H1 (cell line): ENCODE measurements around the gene NFIX. TPM values are rescaled to one million over a fixed set of nuclear protein-coding genes. Genes with fewer than 3 reads are reported as not detected.

Source experiments
- CTCF ChIA-PET: fragments of 300-600 bp; sonication (Branson Sonifier 250); formaldehyde crosslinking; loops from one replicate; lab custom pipeline; 2021; ENCODE audit not compliant: partially characterized antibody; lab: Charles Lee
- POLR2A ChIA-PET: fragments of 300-600 bp; sonication (Branson Sonifier 250); formaldehyde crosslinking; loops from one replicate; lab custom pipeline; 2021; ENCODE audit warnings: inconsistent platforms; ENCODE audit not compliant: partially characterized antibody; lab: Charles Lee
- DNase-seq, 2 experiments: peaks; one replicate each; pipeline versions ENCODE4 v3.0.0 to v3.0.0-alpha.2; 2010 to 2022; ENCODE audit warnings: low spot score in 2 of 2, low read depth in 1 of 2, mixed read lengths in 1 of 2
- FAIRE-seq: peaks from 2 replicates; lab custom pipeline; 2011; peaks lifted over from hg19 to GRCh38; lab: Jason Lieb, UNC
- H2AFZ ChIP-seq: 2 replicates; pipeline ENCODE4 v1.8.1; 2012; ENCODE audit warnings: low read length, inconsistent platforms
- H2AK5ac ChIP-seq: 2 replicates; pipeline ENCODE4 v1.6.1; 2013; ENCODE audit warnings: low read depth, low read length
- H2BK120ac ChIP-seq: replicated peaks from 2 replicates; pipeline ENCODE3; 2013; ENCODE audit warnings: low read depth, low read length, inconsistent platforms
- H2BK12ac ChIP-seq: 2 replicates; pipeline ENCODE4 v1.6.1; 2013; ENCODE audit warnings: low read depth, low read length
- H2BK15ac ChIP-seq: 2 replicates; pipeline ENCODE4 v1.6.1; 2013; ENCODE audit warnings: low read length
- H2BK20ac ChIP-seq: 2 replicates; pipeline ENCODE4 v1.6.1; 2013; ENCODE audit warnings: low read length
- H2BK5ac ChIP-seq: 2 replicates; pipeline ENCODE4 v1.6.1; 2013; ENCODE audit warnings: low read depth, low read length
- H3K14ac ChIP-seq: 2 replicates; pipeline ENCODE4 v1.6.1; 2013; ENCODE audit warnings: inconsistent platforms; ENCODE audit not compliant: insufficient read length
- H3K18ac ChIP-seq: 2 replicates; pipeline ENCODE4 v1.6.1; 2013; ENCODE audit warnings: low read length; ENCODE audit errors: extremely low read depth
- H3K23ac ChIP-seq: 2 replicates; pipeline ENCODE4 v1.6.1; 2013; ENCODE audit warnings: inconsistent platforms; ENCODE audit not compliant: insufficient read length
- H3K23me2 ChIP-seq: 2 replicates; pipeline ENCODE4 v1.6.1; 2013; ENCODE audit warnings: low read depth, low read length
- H3K27ac ChIP-seq: 2 replicates; pipeline ENCODE4 v1.6.1; 2011; ENCODE audit warnings: low read depth, low read length, inconsistent platforms
- H3K27me3 ChIP-seq, 4 experiments: replicated peaks in 1 of 4; 1 replicate in 1 of 4; 2 replicates in 3 of 4; pipeline versions ENCODE4 v1.6.1 to v1.8.1; 2011 to 2013; ENCODE audit warnings: low read length in 3 of 4, mild to moderate bottlenecking in 3 of 4, inconsistent platforms in 2 of 4, mixed read lengths in 2 of 4, moderate library complexity in 1 of 4; ENCODE audit not compliant: control insufficient read depth in 3 of 4, insufficient read depth in 3 of 4; ENCODE audit errors: extremely low read depth in 1 of 4
- H3K36me3 ChIP-seq, 4 experiments: 2 replicates each; pipeline versions ENCODE4 v1.6.1 to v1.8.1; 2011 to 2013; ENCODE audit warnings: mild to moderate bottlenecking in 4 of 4, low read length in 3 of 4, moderate library complexity in 2 of 4, control low read depth in 1 of 4, inconsistent platforms in 1 of 4; ENCODE audit not compliant: insufficient read depth in 4 of 4, control insufficient read depth in 2 of 4
- H3K4ac ChIP-seq: replicated peaks from 2 replicates; pipeline ENCODE3; 2013; ENCODE audit warnings: low read length, low read depth, mixed read lengths, inconsistent platforms; ENCODE audit not compliant: insufficient read length
- H3K4me1 ChIP-seq, 4 experiments: replicated peaks in 1 of 4; 1 replicate in 1 of 4; 2 replicates in 3 of 4; pipeline versions ENCODE4 v1.6.1 to v1.8.1; 2011 to 2013; ENCODE audit warnings: low read length in 3 of 4, inconsistent platforms in 2 of 4, mixed read lengths in 1 of 4; ENCODE audit not compliant: insufficient read depth in 4 of 4, control insufficient read depth in 3 of 4
- H3K4me2 ChIP-seq, 2 experiments: 2 replicates each; pipeline versions ENCODE4 v1.6.1 to v1.8.1; 2011 to 2013; ENCODE audit warnings: low read depth in 2 of 2, low read length in 2 of 2, control low read depth in 1 of 2, inconsistent platforms in 1 of 2, mild to moderate bottlenecking in 1 of 2; ENCODE audit not compliant: insufficient read depth in 1 of 2
- H3K4me3 ChIP-seq, 4 experiments: fragments of 200-600, 300-600 bp in 1 of 4; sonication (generic), shearing (Covaris generic), sonication (Bioruptor Twin) in 1 of 4; 2 replicates each; pipeline versions ENCODE4 v1.5.1 to v1.8.1; 2011 to 2016; ENCODE audit warnings: low read length in 4 of 4, low read depth in 3 of 4, control low read depth in 2 of 4, inconsistent platforms in 2 of 4, mild to moderate bottlenecking in 2 of 4, mixed read lengths in 1 of 4, moderate library complexity in 1 of 4; ENCODE audit not compliant: insufficient read depth in 2 of 4; ENCODE audit errors: extremely low read depth in 1 of 4
- H3K56ac ChIP-seq: replicated peaks from 2 replicates; pipeline ENCODE3; 2013; ENCODE audit warnings: low read depth, mild to moderate bottlenecking, mixed read lengths, low read length, inconsistent platforms; ENCODE audit not compliant: insufficient read length
- H3K79me1 ChIP-seq: 2 replicates; pipeline ENCODE4 v1.6.1; 2013; ENCODE audit warnings: low read depth, low read length, control low read depth
- H3K79me2 ChIP-seq, 2 experiments: 2 replicates each; pipeline versions ENCODE4 v1.6.1 to v1.8.1; 2012 to 2013; ENCODE audit warnings: low read length in 2 of 2, mild to moderate bottlenecking in 2 of 2, inconsistent platforms in 1 of 2; ENCODE audit not compliant: insufficient read depth in 2 of 2, control insufficient read depth in 1 of 2
- H3K9ac ChIP-seq, 4 experiments: replicated peaks in 1 of 4; 1 replicate in 1 of 4; 2 replicates in 3 of 4; pipeline versions ENCODE4 v1.6.1 to v1.8.1; 2011 to 2013; ENCODE audit warnings: low read depth in 3 of 4, low read length in 3 of 4, control low read depth in 2 of 4, mild to moderate bottlenecking in 2 of 4, moderate library complexity in 2 of 4, inconsistent platforms in 1 of 4; ENCODE audit errors: extremely low read depth in 1 of 4
- H3K9me3 ChIP-seq, 2 experiments: 2 replicates each; pipeline versions ENCODE4 v1.6.1 to v1.8.1; 2012 to 2013; ENCODE audit warnings: mild to moderate bottlenecking in 2 of 2, moderate library complexity in 2 of 2, control low read depth in 1 of 2, inconsistent platforms in 1 of 2, low read depth in 1 of 2, low read length in 1 of 2, mixed read lengths in 1 of 2; ENCODE audit not compliant: insufficient read depth in 2 of 2
- H4K20me1 ChIP-seq, 2 experiments: replicated peaks in 1 of 2; 2 replicates each; pipeline versions ENCODE3 to v1.8.1; 2011 to 2013; ENCODE audit warnings: inconsistent platforms in 2 of 2, low read length in 2 of 2, mild to moderate bottlenecking in 1 of 2; ENCODE audit not compliant: insufficient read depth in 2 of 2, control insufficient read depth in 1 of 2
- H4K5ac ChIP-seq: 2 replicates; pipeline ENCODE4 v1.6.1; 2013; ENCODE audit warnings: low read length, low read depth, mixed read lengths, inconsistent platforms; ENCODE audit not compliant: insufficient read length
- H4K8ac ChIP-seq: 2 replicates; pipeline ENCODE4 v1.8.0; 2013; ENCODE audit warnings: mild to moderate bottlenecking, moderate library complexity, low read length, inconsistent platforms; ENCODE audit not compliant: insufficient read depth; ENCODE audit errors: extremely low read depth
- H4K91ac ChIP-seq: replicated peaks from 2 replicates; pipeline ENCODE3; 2013; ENCODE audit warnings: low read length, mixed read lengths, inconsistent platforms; ENCODE audit not compliant: insufficient read length
- CBX8 ChIP-seq: fragments of 300-800, 300-1000 bp; sonication (generic); IDR thresholded peaks from 2 replicates; pipeline ENCODE4 v1.7.1; 2016; ENCODE audit warnings: low read depth, low read length, borderline replicate concordance
- GTF2F1 ChIP-seq: IDR thresholded peaks from 2 replicates; pipeline ENCODE4 v1.6.1; 2012; ENCODE audit warnings: low read depth, low read length, improper control_type of control experiment, borderline replicate concordance
- JUND ChIP-seq: IDR thresholded peaks from 2 replicates; pipeline ENCODE4 v1.6.1; 2011; ENCODE audit warnings: mild to moderate bottlenecking, improper control_type of control experiment, low read length
- POLR2AphosphoS5 ChIP-seq: IDR thresholded peaks from 2 replicates; pipeline ENCODE4 v1.6.1; 2011; ENCODE audit warnings: low read depth, low read length
- WGBS, 2 experiments: shearing (Covaris generic) in 1 of 2; methylation state at CpG; one replicate each; pipeline versions ENCODE4 v1.1.6 to v1.1.7; 2013 to 2015; ENCODE audit warnings: low lambda C conversion rate in 2 of 2, mixed read lengths in 2 of 2, inconsistent platforms in 1 of 2, low coverage in 1 of 2, missing lambda C conversion rate in 1 of 2; ENCODE audit not compliant: insufficient replicate concordance in 2 of 2, insufficient coverage in 1 of 2, insufficient read length in 1 of 2; ENCODE audit errors: extremely low coverage in 1 of 2, missing lambda C conversion rate in 1 of 2; 5-methylcytosine and 5-hydroxymethylcytosine counted together
- polyA plus RNA-seq, 7 experiments: library from polyadenylated mRNA; depleted of rRNA in 3 of 7; stranded (reverse) in 5 of 7; unstranded in 2 of 7; fragments of >200 nt in 5 of 7; fragments of 200-250 nt in 2 of 7; gene quantifications; 1 replicate in 5 of 7; 2 replicates in 1 of 7; 4 replicates in 1 of 7; pipeline versions ENCODE4 v1.2.1 to v1.2.3, GENCODE V29; 2011 to 2013; ENCODE audit warnings: missing spikeins in 2 of 7, mixed read lengths in 2 of 7
- total RNA-seq: library from RNA; stranded (reverse); fragmentation: NEBNext Ultra II Directional; extraction: Animal tissue kit (Norgen Biotek cat#: 25700); gene quantifications from 2 replicates; pipeline ENCODE4 v1.2.1, GENCODE V29; 2021

The NFIX gene
- total and polyA plus RNA-seq, 2 of the 8 experiments (the other 6 are each of a cell fraction or from before 2014, with no cell fraction given) = 0.03 to 0.20 TPM

DNA sequence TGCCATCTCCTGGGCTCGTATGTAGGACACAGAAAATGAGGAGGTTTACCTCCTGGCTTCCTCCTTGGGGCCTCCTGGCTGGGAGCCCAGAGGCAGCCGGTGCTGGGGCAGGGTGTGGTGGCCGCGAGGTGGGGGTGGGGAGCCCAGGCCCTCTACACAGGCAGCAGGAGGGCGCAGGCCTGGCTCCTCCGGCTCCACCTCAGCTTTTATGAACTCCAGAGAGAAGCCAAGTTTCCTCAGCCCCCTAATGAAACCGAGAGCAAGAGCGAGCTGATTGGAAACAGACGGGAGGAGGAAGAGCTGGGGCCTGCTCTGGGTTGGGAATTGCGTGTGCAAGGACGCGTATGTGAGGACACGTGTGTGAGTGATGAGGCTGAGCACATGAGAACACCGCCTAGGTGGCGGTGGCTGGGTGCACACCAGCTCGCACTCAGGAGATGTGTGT is 84.3 kb downstream of the NFIX start:
- no peaks in the 10 kb centered on the region for H3K79me2 ChIP-seq
- no peak overlapping the region for H3K4me3 ChIP-seq
- H3K14ac ChIP-seq = no peak overlapping the region
- H3K79me1 ChIP-seq = no peaks in the 10 kb centered on the region
- 82% methylated on average over 15 of the region's 16 CpGs; no CpG with 5 or more reads in 1 of the 2 experiments for WGBS, 2 experiments
- H3K23ac ChIP-seq = no peak overlapping the region
- H3K4me1 ChIP-seq = peaks cover 15 to 40% (median 27%) of the 10 kb centered on the region in 4 experiments
- H4K20me1 ChIP-seq = no peaks in the 10 kb centered on the region
- peak overlapping the region; percentile 82; the same call in 1 of the 2 replicates for H2BK15ac ChIP-seq
- no peak overlapping the region for H2AK5ac ChIP-seq
- TF ChIP-seq POLR2AphosphoS5 = no peak
- TF ChIP-seq GTF2F1 = no peak
- no peak for TF ChIP-seq JUND
- TF ChIP-seq CBX8 = no peak
- peaks cover 0 to 22% (median 19%) of the 10 kb centered on the region in 4 experiments; a peak in 6 of 7 replicates for H3K27me3 ChIP-seq
- 0 out of 2 replicates have a peak, but pooled peaks cover 1% of the 10 kb centered on the region for H3K23me2 ChIP-seq
- H4K5ac ChIP-seq = no peak overlapping the region
- FAIRE-seq (no peak), DNase-seq (no peak)
- H4K91ac ChIP-seq = no peak overlapping the region
- H2AFZ ChIP-seq = no peak overlapping the region
- H2BK20ac ChIP-seq = 0 out of 2 replicates have a peak overlapping the region, but pooled peaks have one; percentile 67
- no peak overlapping the region for H3K9ac ChIP-seq
- ChIA-PET CTCF (interaction anchor here (0.7 to 48.8 kb wide), 12 partner anchors 9 to 112 kb away, joined by 3 to 1145 read pairs (median 12); no protein-coding TSS in a partner anchor), POLR2A (interaction anchor here (1.1 to 2.1 kb wide), 4 partner anchors 9 to 73 kb away, joined by 4 to 6 read pairs (median 6); no protein-coding TSS in a partner anchor)
- no peaks in the 10 kb centered on the region for H3K9me3 ChIP-seq
- H4K8ac ChIP-seq = no peak overlapping the region
- no peak overlapping the region for H3K27ac ChIP-seq
- peak overlapping the region; percentile 3; the same call in 1 of the 2 replicates for H3K18ac ChIP-seq
- peak overlapping the region; percentile 44; the same call in 1 of the 2 replicates for H2BK5ac ChIP-seq
- no peaks in the 10 kb centered on the region for H3K36me3 ChIP-seq
- no peak overlapping the region for H3K4ac ChIP-seq
- no peak overlapping the region for H2BK120ac ChIP-seq
- H2BK12ac ChIP-seq = 0 out of 2 replicates have a peak overlapping the region, but pooled peaks have one; percentile 19
- no peak overlapping the region for H3K56ac ChIP-seq
- no peak overlapping the region; a peak in 2 of 4 replicates for H3K4me2 ChIP-seq
